Ovary (tissue), 9 donors: ENCODE data around the gene MBP. TPM values are rescaled to one million over a fixed set of nuclear protein-coding genes. Genes with fewer than 3 reads are reported as not detected.
"Not testable (repeated sequence)": the region's sequence is repeated elsewhere in the genome, so short reads cannot be mapped to it uniquely, and the experiment has no call there.

Experiments used
- DNase-seq, 5 donors: peaks; one replicate each; pipeline ENCODE4 v3.0.0-alpha.2; 2019 to 2020
- H3K27ac ChIP-seq, 2 donors: fragments of 200-600 bp; one replicate each; pipeline versions ENCODE4 v1.5.1 to v1.8.0; 2019 to 2022
- H3K27me3 ChIP-seq: fragments of 200-600 bp; one replicate; pipeline ENCODE4 v1.8.0; 2022
- H3K36me3 ChIP-seq: fragments of 200-600 bp; sonication (generic); one replicate; pipeline ENCODE4 v1.5.1; 2019
- H3K4me1 ChIP-seq: one replicate; pipeline ENCODE4 v1.8.1; 2013; ENCODE audit warnings: mild to moderate bottlenecking, moderate library complexity; ENCODE audit not compliant: insufficient read depth
- H3K4me3 ChIP-seq: fragments of 200-600 bp; sonication (generic); one replicate; pipeline ENCODE4 v1.5.1; 2017
- H3K9me3 ChIP-seq, 2 donors: fragments of 200-600 bp in 1 of 2; sonication (generic) in 1 of 2; one replicate each; pipeline versions ENCODE4 v1.5.1 to v1.8.1; 2013 to 2019; ENCODE audit warnings: mild to moderate bottlenecking in 1 of 2, moderate library complexity in 1 of 2
- EP300 ChIP-seq: sonication (generic); formaldehyde crosslinking; IDR thresholded peaks from one replicate; pipeline ENCODE4 v1.6.1; 2017; ENCODE audit warnings: antibody characterized with exemption
- POLR2A ChIP-seq: fragments of 450-650 bp; IDR thresholded peaks from one replicate; pipeline ENCODE4 v1.6.1; 2017; ENCODE audit warnings: antibody characterized with exemption, mild to moderate bottlenecking, moderate library complexity
- WGBS, 3 donors: extraction: QIAGEN DNeasy Blood & Tissue Kit in 1 of 3; methylation state at CpG; one replicate each; pipeline versions ENCODE4 v1.1.5 to v1.1.7; 2013 to 2017; 5-methylcytosine and 5-hydroxymethylcytosine counted together
- intact Hi-C, 4 donors: fragments of 100-400 bp; cut with DNase I; formaldehyde crosslinking; loops; one replicate each; pipeline versions ENCODE4 v1.11.0 to v1.15.1; 2022 to 2023
- polyA plus RNA-seq, 2 donors: library from polyadenylated mRNA; stranded (reverse); fragments of 200-250 nt in 1 of 2; fragments of 350-450 nt in 1 of 2; fragmentation: Illumina TruSeq in 1 of 2; extraction: RNeasy Lipid Tissue Mini Kit (QIAGEN cat#74804) in 1 of 2; gene quantifications; one replicate each; pipeline ENCODE4 v1.2.3, GENCODE V29; 2013 to 2014
- total RNA-seq, 7 donors: library from RNA; depleted of rRNA in 2 of 7; stranded (reverse); fragments of >200 nt in 2 of 7; fragmentation: NEBNext Ultra II Directional in 3 of 7; extraction: Animal tissue kit (Norgen Biotek cat#: 25700) in 3 of 7; gene quantifications; one replicate each; pipeline versions ENCODE4 v1.1.0 to v1.2.4, GENCODE V29; 2016 to 2023
- TF ChIP-seq, protein P1 (sequence below), 3 donors: fragments of 450-650 bp in 2 of 3; fragments of 200-600 bp in 1 of 3; IDR thresholded peaks; one replicate each; pipeline versions ENCODE4 v1.5.1 to v1.8.0; 2016 to 2022; ENCODE audit warnings: antibody characterized with exemption in 3 of 3, mild to moderate bottlenecking in 1 of 3
- donor health status: DM: no; HTN: no; CAD: no; lungs with moderate emphysema.
- donor health status: DM: no; HTN: no; CAD: no.
- donor health status: Bipolar disorder and iron deficiency.
- donor health status: DM: yes; HTN: yes; CAD: no.
- donor health status: DM: no; HTN: no; CAD: no.
- donor health status: DM: yes; HTN: yes; CAD: no.

The MBP gene
- total and polyA plus RNA-seq, 9 donors: 7.1 to 38.2 (median 23.2) TPM

- Histone ChIP-seq H3K9me3 (no peaks in the 10 kb centered on the region), H3K27me3 (no peaks in the 10 kb centered on the region), H3K4me3 (no peak overlapping the region), H3K4me1 (peaks cover 4% of the 10 kb centered on the region), H3K27ac (peak overlapping the region in 1 of 2 donors; percentile 40), H3K36me3 (no peaks in the 10 kb centered on the region)
- intact Hi-C loops: no loop called here
- peak; percentile 57 to 70 (median 66) for DNase-seq
- WGBS, 3 donors: 16 to 23% (median 21%) methylated on average over 6 of the region's 6 CpGs
- TF ChIP-seq, protein P1, sequence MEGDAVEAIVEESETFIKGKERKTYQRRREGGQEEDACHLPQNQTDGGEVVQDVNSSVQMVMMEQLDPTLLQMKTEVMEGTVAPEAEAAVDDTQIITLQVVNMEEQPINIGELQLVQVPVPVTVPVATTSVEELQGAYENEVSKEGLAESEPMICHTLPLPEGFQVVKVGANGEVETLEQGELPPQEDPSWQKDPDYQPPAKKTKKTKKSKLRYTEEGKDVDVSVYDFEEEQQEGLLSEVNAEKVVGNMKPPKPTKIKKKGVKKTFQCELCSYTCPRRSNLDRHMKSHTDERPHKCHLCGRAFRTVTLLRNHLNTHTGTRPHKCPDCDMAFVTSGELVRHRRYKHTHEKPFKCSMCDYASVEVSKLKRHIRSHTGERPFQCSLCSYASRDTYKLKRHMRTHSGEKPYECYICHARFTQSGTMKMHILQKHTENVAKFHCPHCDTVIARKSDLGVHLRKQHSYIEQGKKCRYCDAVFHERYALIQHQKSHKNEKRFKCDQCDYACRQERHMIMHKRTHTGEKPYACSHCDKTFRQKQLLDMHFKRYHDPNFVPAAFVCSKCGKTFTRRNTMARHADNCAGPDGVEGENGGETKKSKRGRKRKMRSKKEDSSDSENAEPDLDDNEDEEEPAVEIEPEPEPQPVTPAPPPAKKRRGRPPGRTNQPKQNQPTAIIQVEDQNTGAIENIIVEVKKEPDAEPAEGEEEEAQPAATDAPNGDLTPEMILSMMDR (IDR thresholded peaks at IDR 0.05): no peak
- TF ChIP-seq EP300: no peak
- no peak for TF ChIP-seq POLR2A
These were observed 179.4 kb downstream of the MBP start for GRCh38 chr18:76953156-76953555.

- Histone ChIP-seq H3K27me3 (no peaks in the 10 kb centered on the region), H3K36me3 (no peaks in the 10 kb centered on the region), H3K9me3 (no peaks in the 10 kb centered on the region), H3K27ac (peak overlapping the region in 1 of 2 donors; percentile 40), H3K4me3 (no peak overlapping the region), H3K4me1 (peaks cover 4% of the 10 kb centered on the region)
- TF ChIP-seq, protein P1 (IDR thresholded peaks at IDR 0.05): no peak
- TF ChIP-seq POLR2A (no peak), EP300 (no peak)
- 77 to 84% (median 78%) methylated on average over 4 of the region's 4 CpGs for WGBS, 3 donors
- no peak for DNase-seq
- intact Hi-C loops: no loop called here
These were observed 179.8 kb downstream of the MBP start for GRCh38 chr18:76952747-76953146.

DNA sequence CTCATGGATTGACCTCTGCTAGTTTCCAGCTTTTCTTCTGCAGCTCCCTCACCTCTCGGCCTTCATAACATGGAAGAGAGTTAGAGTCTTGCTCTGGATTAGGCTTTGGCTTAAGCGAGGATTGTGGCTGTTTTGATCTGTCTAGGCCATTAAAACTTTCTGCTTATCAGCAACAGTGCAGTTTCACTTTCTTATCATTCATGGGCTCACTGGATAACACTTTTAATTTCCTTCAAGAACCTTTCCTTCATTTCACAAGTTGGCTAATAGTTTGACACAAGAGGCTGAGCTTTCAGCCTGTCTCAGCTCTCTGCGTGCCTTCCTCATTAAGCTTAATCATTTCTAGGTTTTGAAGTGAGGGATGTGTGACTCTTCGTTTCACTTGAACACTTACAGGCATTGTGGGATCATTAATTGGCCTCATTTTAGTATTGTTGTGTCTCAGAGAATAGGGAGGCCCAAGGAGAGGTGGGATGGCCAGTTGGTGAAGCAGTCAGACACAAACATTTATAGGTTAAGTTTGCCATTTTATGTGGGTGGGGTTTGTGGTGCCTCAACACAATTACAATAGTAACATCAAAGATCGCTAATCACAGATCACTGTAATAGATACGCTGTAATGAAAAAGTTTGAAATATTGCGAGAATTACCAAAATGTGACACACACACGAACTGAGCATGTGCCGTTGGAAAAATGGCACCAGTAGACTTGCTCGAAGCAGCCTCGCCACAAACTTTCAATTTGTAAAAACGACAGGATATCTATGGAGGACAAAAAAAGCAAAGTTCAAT lies 180.9 kb downstream of the MBP start:
- 89 to 93% (median 89%) methylated on average over 12 of the region's 12 CpGs for WGBS, 3 donors
- H3K27ac ChIP-seq: no peak overlapping the region
- TF ChIP-seq, protein P1 (IDR thresholded peaks at IDR 0.05): no peak
- TF ChIP-seq EP300 (no peak), POLR2A (no peak)
- peaks cover 4% of the 10 kb centered on the region for H3K4me1 ChIP-seq
- H3K9me3 ChIP-seq: no peaks in the 10 kb centered on the region
- no peaks in the 10 kb centered on the region for H3K27me3 ChIP-seq
- intact Hi-C loops: no loop called here
- no peaks in the 10 kb centered on the region for H3K36me3 ChIP-seq
- no peak overlapping the region for H3K4me3 ChIP-seq
- DNase-seq: no peak

DNA sequence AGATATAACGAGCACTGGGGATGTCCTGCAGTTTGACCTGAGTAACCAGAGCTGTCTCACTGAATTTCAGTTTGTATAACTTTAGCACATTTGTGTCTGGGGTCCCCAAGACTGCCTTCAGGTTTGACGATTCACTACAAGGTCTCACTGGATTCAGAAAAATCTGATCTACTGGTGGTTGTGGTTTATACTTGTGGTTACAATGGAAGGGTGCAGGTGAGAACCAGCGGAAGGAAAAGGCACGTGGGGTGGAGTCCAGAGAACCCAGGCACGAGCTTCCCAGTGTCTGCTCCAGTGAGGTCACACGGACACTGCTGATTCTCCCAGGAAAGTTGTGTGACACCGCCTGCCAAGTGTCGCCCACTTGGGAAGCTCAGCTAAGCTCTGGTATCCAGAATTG lies 184.2 kb downstream of the MBP start:
- intact Hi-C loops: no loop called here
- Histone ChIP-seq H3K27me3 (no peaks in the 10 kb centered on the region), H3K4me3 (no peak overlapping the region), H3K36me3 (no peaks in the 10 kb centered on the region), H3K4me1 (peaks cover 2% of the 10 kb centered on the region), H3K27ac (no peak overlapping the region), H3K9me3 (no peaks in the 10 kb centered on the region)
- TF ChIP-seq EP300 (no peak), POLR2A (no peak)
- TF ChIP-seq, protein P1 (IDR thresholded peaks at IDR 0.05): no peak
- DNase-seq: no peak
- WGBS, 3 donors: 91 to 94% (median 94%) methylated on average over 8 of the region's 8 CpGs

DNA sequence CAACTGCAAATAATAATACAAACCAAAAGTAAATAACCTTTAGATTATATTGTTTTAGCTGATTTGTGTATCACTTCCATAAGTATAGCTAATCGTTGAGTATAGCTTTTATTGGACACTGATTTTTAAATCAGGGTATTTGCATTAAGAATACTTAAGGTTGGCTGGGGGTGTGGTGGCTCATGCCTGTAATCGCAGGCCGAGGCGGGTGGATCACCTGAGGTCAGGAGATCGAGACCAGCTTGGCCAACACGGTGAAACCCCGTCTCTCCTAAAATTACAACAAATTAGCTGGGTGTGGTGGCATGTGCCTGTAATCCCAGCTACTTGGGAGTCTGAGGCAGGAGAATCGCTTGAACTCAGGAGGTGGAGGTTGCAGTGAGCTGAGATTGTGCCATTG lies 188.2 kb downstream of the MBP start:
- 95 to 98% (median 98%) methylated on average over 8 of the region's 8 CpGs for WGBS, 3 donors
- not testable (repeated sequence) for H3K27ac ChIP-seq

More for the DNA sequence above, 188.2 kb downstream of the MBP start:
- H3K27me3 ChIP-seq, H3K36me3 ChIP-seq, H3K9me3 ChIP-seq, H3K4me1 ChIP-seq, H3K4me3 ChIP-seq, DNase-seq, intact Hi-C loops: not testable (repeated sequence)
